HG02840 (cell line): ENCODE measurements around the gene CCDC18.
"Not testable (repeated sequence)": the region's sequence is repeated elsewhere in the genome, so short reads cannot be mapped to it uniquely, and the experiment has no call there.

Experiments
- ATAC-seq: cut with Tn5 transposase; IDR thresholded peaks from one replicate; pipeline ENCODE4 v1.9.1; 2021; ENCODE audit warnings: mild to moderate bottlenecking, moderate library complexity, moderate number of reproducible peaks; ENCODE audit not compliant: unreplicated experiment, low FRiP score

The CCDC18 gene

GRCh38 chr1:93221913-93222312 lies 41.4 kb downstream of the CCDC18 start:
- no peak for ATAC-seq

DNA sequence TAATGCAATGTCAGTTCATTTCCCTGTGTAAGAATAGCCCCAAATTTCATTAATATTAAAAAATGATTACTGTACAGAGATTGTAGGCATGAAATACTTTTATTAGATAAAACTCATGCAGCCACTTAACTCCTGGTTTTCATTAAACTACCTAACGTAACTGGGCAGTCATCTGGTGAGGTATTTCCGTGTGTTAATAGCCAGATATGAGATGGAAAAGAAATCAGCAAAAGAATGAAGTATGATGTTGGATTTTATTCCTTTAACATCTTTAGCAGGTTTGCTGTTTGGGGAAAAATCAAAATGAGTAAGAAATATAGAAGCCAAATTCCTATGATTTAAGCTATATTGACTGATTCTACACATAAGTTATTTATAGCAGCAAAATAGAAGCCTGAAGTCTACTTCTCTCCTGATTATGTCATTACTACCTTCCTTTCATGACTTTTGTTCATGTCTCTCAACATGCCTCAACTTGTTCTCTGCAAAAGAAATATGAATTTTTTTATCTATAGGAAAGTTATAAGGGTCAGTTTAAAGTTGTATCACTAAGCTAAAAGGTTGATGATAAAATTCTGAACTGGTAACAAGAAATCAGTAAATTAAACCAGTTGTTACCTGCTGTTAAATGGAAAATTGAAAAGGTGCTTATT lies 42.6 kb downstream of the CCDC18 start:
- ATAC-seq = no peak

DNA sequence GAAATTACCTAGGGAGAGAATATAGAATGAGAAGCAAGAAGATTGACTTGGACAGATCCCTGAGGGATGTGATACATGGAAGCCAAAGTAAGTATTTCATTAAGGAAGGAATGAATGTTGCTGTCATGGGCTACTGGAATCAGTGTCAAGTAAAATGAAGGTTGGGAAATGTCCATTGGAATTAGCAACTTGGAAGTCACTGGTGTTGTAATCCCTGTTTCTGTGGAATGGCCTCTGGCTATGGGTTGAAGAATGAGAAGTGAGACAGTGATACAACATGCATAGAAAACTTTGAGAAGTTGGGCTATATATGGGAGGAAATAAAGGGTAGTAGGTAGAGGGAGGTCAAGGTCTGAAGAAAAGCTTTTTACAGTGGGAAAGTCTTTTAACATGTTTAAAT lies 54.7 kb downstream of the CCDC18 start:
- no peak for ATAC-seq

- no peak for ATAC-seq
Measured at GRCh38 chr1:93237021-93237420, 56.5 kb downstream of the CCDC18 start.

- ATAC-seq = no peak
Measured at GRCh38 chr1:93238425-93238824, 57.9 kb downstream of the CCDC18 start.

- no peak for ATAC-seq
Measured at GRCh38 chr1:93239863-93240262, 59.3 kb downstream of the CCDC18 start.

GRCh38 chr1:93243233-93243632 lies 62.7 kb downstream of the CCDC18 start:
- ATAC-seq = not testable (repeated sequence)

DNA sequence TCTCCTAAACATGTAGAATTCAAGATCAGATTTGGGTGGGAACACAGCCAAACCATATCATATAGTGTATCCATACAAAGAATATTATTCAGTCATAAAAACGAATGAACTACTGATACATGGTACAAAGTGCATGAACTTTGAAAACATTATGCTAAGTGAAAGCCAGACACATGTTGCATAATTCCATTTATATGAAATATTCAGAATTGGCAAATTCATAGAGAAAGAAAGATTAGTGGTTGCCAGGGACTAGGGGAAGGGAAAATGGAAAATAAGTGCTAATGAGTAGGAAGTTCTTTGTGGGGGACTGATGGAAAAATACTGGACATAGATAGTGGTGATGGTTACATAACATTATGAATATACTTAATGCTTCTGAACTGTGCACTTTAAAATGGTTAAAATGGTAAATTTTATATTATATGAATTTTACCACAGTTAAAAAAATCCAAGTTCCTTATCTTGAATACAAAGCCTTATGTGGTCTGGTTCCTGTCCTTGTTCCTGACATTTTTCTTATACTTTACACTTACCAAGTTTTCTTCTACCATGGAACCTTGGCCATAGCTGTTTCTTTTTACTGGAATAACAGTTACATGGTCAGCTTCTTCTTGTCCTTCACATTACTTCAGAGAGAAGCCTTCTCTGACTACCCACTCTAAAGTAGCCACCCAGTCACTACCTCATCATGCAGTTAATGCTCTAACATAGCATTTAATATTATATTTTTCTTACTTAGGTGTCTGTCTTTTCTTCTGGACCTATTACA lies 64.0 kb downstream of the CCDC18 start:
- no peak for ATAC-seq

- ATAC-seq = no peak
Measured at GRCh38 chr1:93251966-93252365, 71.4 kb downstream of the CCDC18 start.

DNA sequence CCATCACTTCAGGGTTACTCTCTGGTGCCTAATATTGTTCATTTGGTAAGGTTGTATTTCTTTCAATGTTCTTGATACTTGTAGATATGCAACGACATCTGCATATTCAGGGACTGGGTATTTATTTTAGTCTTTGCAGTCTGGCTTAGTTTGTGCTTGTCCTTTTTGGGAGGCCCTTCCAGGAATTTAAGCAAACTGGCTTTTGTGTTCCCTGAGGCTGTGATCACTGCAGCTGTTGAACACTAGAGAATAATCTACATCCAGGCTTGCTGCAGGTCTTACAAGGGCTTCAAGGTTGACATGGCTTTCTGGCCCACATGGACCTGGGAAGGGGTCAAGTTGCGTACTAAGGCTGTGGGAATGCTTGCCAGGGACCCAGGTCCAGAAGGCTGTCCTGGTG lies 72.1 kb downstream of the CCDC18 start:
- ATAC-seq = no peak

DNA sequence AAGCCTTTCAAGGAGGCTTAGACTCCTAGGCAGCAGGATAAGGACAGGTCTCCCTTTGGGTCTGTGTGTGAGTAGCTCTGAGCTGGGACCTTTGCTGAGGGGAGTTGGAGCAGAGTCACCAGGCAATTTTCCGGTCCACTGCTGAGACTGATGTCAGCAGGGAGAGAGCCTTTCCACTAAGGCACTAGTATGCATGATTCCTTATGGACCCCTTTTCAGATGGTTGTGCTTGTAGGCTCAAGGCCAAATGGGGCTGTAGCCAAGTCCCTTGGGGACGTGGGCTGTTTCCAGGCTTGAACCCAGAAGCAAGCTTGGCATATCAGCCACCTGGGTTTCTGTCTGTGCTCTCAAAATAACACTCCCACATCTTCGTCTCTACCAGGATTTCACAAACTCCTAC lies 73.0 kb downstream of the CCDC18 start:
- ATAC-seq = no peak

GRCh38 chr1:93255222-93256079 lies 74.9 kb downstream of the CCDC18 start:
- ATAC-seq = no peak

DNA sequence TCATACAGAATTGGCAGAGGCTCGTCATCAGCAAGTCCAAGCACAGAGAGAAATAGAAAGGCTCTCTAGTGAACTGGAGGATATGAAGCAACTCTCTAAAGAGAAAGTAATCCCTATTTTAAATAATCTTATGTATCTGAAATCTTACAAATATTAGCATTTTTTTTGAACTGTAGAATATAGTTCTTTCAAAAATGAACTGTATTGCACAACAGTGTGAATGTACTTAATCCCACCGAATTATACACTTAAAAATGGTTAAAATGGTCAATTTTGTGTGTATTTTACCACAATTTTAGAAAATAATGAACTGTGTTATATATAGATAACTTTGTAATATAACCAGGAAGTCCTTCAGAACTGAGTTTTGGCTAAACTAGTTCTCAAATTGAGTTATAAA lies 75.9 kb downstream of the CCDC18 start:
- no peak for ATAC-seq

DNA sequence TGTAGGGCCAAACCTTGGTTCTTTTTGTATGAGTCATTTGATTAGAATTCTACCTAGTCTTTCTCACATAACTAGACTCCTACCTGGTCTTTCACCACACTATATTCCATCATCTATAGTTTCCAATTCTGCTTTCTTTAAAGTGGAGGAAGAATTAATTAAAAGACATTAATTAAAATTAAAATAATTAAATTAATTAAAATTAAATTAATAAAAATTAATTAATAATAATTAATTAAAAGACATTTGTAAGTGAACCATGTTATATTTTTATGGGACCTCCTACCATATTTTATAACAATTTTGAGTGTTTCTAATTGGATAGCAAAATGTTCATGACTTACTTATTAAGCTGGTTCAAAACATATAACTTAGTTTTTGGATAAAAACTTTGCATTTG lies 77.4 kb downstream of the CCDC18 start:
- ATAC-seq = no peak

GRCh38 chr1:93260726-93261125 lies 80.2 kb downstream of the CCDC18 start:
- not testable (repeated sequence) for ATAC-seq

DNA sequence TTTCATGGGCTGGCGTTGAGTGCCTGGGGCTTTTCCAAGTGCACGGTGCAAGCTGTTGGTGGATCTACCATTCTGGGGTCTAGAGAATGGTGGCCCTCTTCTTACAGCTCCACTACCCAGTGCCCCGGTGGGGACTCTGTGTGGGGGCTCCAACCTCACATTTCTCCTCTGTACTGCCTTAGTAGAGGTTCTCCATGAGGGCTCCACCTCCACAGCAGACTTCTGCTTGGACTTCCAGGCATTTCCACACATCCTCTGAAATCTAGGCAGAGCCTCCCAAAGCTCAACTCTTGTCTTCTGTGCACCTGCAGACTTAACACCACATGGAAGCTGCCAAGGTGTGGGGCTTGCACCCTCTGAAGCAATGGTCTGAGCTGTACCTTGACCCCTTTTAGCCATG lies 82.1 kb downstream of the CCDC18 start:
- ATAC-seq = no peak

DNA sequence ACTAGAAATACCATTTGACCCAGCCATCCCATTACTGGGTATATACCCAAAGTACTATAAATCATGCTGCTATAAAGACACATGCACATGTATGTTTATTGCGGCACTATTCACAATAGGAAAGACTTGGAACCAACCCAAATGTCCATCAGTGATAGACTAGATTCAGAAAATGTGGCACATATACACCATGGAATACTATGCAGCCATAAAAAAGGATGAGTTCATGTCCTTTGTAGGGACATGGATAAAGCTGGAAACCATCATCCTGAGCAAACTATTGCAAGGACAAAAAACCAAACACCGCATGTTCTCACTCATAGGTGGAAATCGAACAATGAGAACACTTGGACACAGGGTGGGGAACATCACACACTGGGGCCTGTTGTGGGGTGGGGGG lies 88.4 kb downstream of the CCDC18 start:
- ATAC-seq = not testable (repeated sequence)

DNA sequence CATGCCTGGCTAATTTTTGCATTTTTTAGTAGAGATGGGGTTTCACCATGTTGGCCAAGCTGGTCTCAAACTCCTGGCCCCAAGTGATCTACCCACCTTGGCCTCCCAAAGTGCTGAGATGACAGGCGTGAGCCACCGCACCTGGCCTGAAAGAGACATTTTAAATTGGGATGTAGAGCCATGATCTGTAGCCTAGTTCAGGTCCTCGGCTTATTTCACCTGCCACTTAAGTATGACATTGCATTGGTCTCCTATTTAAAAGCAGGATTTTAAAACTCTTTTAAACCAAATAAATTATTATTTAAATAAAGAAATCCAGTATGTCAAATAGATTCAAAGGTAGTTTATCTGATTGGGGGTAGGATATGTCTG lies 94.7 kb downstream of the CCDC18 start:
- ATAC-seq = not testable (repeated sequence)

DNA sequence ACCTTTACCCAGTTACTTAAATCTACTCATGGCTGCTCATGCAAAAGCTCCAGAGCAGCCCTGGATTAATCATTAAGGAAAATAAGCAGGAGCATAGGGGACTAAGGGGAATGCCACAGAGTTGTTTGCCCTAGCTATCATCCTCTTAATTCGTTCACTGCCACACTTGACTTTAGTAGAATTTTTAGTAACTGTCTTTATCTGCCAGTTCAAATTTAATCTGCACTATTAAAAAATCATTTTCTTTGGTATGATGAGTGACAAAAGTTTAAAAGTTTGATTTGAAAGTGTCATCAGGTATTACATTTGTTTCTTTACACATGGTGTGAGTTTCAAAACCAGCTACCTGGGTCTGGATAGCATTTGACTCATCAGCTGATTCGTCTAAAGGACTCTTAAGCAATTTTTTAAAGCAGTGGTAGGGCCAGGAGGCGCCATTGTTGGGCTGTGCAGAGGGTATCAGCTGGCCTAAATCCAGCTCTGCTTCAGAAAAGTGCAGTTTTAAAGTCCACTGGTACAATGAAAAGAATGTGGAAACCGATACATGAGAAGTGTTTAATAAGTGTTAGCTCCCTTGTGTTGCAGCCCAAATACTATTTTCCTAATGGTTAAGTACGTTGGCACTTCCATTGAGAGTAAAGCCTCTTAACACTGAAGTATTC lies 95.2 kb downstream of the CCDC18 start:
- ATAC-seq = no peak

- not testable (repeated sequence) for ATAC-seq
Measured at GRCh38 chr1:93277530-93277929, 97.0 kb downstream of the CCDC18 start.

- no peak for ATAC-seq
Measured at GRCh38 chr1:93283496-93283895, 103.0 kb downstream of the CCDC18 start.
